ENCODE data around the gene EPS8.

Gene EPS8

DNA sequence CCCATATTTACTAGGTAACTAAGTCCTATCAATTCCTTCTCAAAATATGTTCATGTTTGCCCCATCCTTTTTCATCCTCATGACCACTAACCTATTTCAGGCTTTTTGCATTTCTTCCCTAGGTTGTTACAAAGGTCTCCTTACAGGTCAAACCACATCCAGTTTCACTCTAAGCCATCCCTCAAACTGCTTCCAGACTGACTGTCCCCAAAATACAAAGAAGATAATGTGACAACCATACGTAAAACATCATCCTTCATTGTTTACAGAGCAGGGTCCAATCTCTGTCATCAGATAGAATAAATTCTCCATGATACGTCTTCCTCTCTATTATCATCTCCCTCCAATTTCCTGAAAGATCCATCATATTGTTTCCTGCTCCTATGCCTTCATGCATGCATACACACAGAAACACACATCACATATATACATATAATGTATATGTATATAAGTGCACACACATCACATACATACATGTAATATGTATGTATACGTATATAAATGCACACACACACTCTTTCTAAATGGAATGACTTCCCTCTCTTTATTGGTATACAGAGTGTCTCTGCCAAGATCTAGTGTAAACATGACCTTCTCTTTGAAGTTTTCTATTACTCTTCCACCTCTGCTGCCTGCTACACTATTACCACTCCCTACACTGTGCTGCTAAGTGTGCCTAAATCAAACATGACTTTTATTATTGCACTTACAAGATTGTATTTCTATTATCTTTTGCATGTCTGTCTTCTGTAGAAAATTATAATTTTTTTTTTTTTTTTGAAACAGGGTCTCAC is 30.7 kb upstream of the EPS8 start:
- Histone ChIP-seq H3K27me3 (ENCODE audit: control insufficient read depth, insufficient read depth, low read length) (no peaks in the 10 kb centered on the region), H3K4me3 (ENCODE audit: low read depth, low read length) (no peak overlapping the region), H3K9me3 (ENCODE audit: control insufficient read depth, insufficient read depth, low read length) (no peaks in the 10 kb centered on the region), H3K9ac (ENCODE audit: low read depth, low read length) (no peak overlapping the region), H3K4me1 (ENCODE audit: control insufficient read depth, insufficient read depth, low read length) (no peaks in the 10 kb centered on the region), H3K36me3 (ENCODE audit: control insufficient read depth, insufficient read depth, low read length) (no peaks in the 10 kb centered on the region), H3K27ac (ENCODE audit: low read depth, low read length) (no peak overlapping the region)

GRCh38 chr12:15818418-15818817 is 29.2 kb upstream of the EPS8 start:
- no peak overlapping the region for H3K27ac ChIP-seq (ENCODE audit: low read depth, low read length)
- no peaks in the 10 kb centered on the region for H3K27me3 ChIP-seq (ENCODE audit: control insufficient read depth, insufficient read depth, low read length)
- no peak overlapping the region for H3K4me3 ChIP-seq (ENCODE audit: low read depth, low read length)
- H3K9me3 ChIP-seq (ENCODE audit: control insufficient read depth, insufficient read depth, low read length) = no peaks in the 10 kb centered on the region
- H3K9ac ChIP-seq (ENCODE audit: low read depth, low read length) = no peak overlapping the region
- H3K36me3 ChIP-seq (ENCODE audit: control insufficient read depth, insufficient read depth, low read length) = no peaks in the 10 kb centered on the region
- no peaks in the 10 kb centered on the region for H3K4me1 ChIP-seq (ENCODE audit: control insufficient read depth, insufficient read depth, low read length)

GRCh38 chr12:15815730-15816129 is 26.5 kb upstream of the EPS8 start:
- no peaks in the 10 kb centered on the region for H3K36me3 ChIP-seq (ENCODE audit: control insufficient read depth, insufficient read depth, low read length)
- no peaks in the 10 kb centered on the region for H3K4me1 ChIP-seq (ENCODE audit: control insufficient read depth, insufficient read depth, low read length)
- no peak overlapping the region for H3K4me3 ChIP-seq (ENCODE audit: low read depth, low read length)
- no peak overlapping the region for H3K27ac ChIP-seq (ENCODE audit: low read depth, low read length)
- H3K9ac ChIP-seq (ENCODE audit: low read depth, low read length) = no peak overlapping the region
- no peaks in the 10 kb centered on the region for H3K9me3 ChIP-seq (ENCODE audit: control insufficient read depth, insufficient read depth, low read length)
- no peaks in the 10 kb centered on the region for H3K27me3 ChIP-seq (ENCODE audit: control insufficient read depth, insufficient read depth, low read length)

DNA sequence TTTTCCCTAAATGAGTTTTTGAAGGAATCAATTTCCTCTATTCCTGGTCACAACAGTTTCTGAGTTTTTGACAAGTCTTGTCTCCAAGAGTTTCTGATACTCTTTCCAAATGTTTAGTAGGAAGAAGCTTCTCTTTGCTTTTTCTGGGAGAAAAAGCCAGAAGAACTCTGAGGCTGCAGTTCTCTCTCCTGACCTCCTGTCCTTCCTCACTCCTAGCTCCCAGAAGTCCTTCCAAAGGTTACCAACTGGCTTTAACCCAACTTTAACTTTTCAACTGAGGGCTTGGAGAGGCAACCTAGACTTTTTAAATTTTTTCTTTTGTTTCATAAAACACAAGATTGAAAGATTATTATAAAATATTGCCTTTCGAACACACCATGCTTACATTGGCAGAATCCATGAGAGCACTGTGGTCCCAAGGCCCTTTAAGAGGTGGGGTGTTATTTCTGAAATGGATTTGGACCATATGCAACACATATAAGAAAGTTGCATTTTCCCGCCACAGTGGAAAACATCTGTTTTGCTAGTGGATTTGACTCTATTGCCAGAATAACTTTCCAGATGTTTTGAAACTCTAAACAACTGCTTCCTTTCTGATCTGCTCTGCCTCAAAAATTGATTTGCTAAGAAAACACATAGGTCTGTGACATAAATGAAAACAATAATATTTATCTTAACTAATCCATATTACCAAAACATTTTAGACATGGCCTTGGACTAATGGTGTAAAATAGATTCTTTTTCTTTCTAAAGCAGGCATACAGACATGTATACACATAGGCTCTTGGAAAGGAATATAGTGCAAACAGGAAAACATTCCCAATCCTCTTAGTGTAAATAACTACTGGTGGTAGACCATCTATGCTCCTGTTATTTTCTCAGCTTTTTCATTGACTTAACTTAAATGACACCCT is 22.3 kb upstream of the EPS8 start:
- H3K4me3 ChIP-seq (ENCODE audit: low read depth, low read length) = no peak overlapping the region
- no peaks in the 10 kb centered on the region for H3K27me3 ChIP-seq (ENCODE audit: control insufficient read depth, insufficient read depth, low read length)
- no peaks in the 10 kb centered on the region for H3K9me3 ChIP-seq (ENCODE audit: control insufficient read depth, insufficient read depth, low read length)

DNA sequence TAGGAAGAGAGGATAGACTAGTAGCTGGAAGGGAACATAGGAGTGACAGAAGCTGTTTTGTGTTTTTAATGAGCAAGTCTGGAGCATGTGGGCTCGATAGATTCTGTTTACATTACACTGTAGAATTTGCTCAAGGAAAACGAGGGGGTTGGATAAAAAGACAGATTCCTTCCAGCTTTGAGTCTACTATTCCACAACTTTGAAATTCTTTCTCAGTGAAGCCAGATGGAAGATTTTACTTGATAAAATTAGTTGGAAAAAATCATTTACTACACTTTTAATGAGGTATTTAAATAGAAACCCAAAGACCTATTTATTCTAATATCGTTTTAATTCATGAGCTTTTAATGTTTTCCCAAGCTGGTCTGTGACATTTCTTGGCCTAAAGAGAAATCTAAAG is 19.5 kb upstream of the EPS8 start:
- Histone ChIP-seq H3K9me3 (ENCODE audit: control insufficient read depth, insufficient read depth, low read length) (no peaks in the 10 kb centered on the region), H3K4me1 (ENCODE audit: control insufficient read depth, insufficient read depth, low read length) (no peaks in the 10 kb centered on the region), H3K36me3 (ENCODE audit: control insufficient read depth, insufficient read depth, low read length) (no peaks in the 10 kb centered on the region), H3K27me3 (ENCODE audit: control insufficient read depth, insufficient read depth, low read length) (no peaks in the 10 kb centered on the region), H3K9ac (ENCODE audit: low read depth, low read length) (no peak overlapping the region), H3K4me3 (ENCODE audit: low read depth, low read length) (no peak overlapping the region), H3K27ac (ENCODE audit: low read depth, low read length) (no peak overlapping the region)

More for the DNA sequence above, 22.3 kb upstream of the EPS8 start:
- no peak overlapping the region for H3K9ac ChIP-seq (ENCODE audit: low read depth, low read length)
- H3K36me3 ChIP-seq (ENCODE audit: control insufficient read depth, insufficient read depth, low read length) = no peaks in the 10 kb centered on the region
- H3K27ac ChIP-seq (ENCODE audit: low read depth, low read length) = no peak overlapping the region
- H3K4me1 ChIP-seq (ENCODE audit: control insufficient read depth, insufficient read depth, low read length) = no peaks in the 10 kb centered on the region

DNA sequence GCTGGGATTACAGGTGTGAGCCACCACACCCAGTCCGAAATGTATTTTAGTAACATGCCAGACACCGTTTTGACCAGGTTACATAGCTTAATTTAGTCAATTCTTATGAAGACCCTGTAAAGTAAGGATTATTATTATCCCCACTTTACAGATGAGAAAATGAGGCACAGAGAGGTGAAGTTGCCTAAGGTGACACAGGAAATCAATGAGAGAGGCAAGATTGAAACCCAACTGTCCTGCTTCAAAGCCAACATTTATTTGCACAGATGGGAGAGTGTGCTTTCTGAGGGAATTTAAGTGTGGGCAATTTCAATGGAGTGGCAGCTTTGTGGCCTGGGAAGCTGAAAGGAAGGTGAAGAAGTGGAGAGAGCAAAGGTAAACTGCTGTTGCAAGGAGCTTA is 19.1 kb upstream of the EPS8 start:
- Histone ChIP-seq H3K4me1 (ENCODE audit: control insufficient read depth, insufficient read depth, low read length) (no peaks in the 10 kb centered on the region), H3K27me3 (ENCODE audit: control insufficient read depth, insufficient read depth, low read length) (no peaks in the 10 kb centered on the region), H3K9me3 (ENCODE audit: control insufficient read depth, insufficient read depth, low read length) (no peaks in the 10 kb centered on the region), H3K9ac (ENCODE audit: low read depth, low read length) (no peak overlapping the region), H3K4me3 (ENCODE audit: low read depth, low read length) (no peak overlapping the region), H3K27ac (ENCODE audit: low read depth, low read length) (no peak overlapping the region), H3K36me3 (ENCODE audit: control insufficient read depth, insufficient read depth, low read length) (no peaks in the 10 kb centered on the region)

DNA sequence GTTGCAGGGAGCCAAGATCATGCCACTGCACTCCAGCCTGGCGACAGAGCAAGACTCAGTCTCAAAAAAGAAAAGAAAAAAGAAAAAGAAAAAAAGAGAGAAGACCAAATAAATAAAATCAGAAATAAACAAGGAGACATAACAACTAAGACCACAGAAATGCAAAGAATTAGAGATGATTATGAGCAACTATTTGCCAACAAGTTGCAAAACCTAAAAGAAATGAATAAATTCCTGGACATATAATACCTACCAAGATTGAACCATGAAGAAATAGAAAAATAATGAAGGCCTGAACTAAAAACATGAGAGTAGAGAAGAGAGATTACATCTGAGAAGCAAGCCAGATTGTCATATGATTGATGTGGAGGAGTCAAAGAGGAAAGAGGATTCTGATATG is 17.6 kb upstream of the EPS8 start:
- Histone ChIP-seq H3K4me3 (ENCODE audit: low read depth, low read length) (no peak overlapping the region), H3K27ac (ENCODE audit: low read depth, low read length) (no peak overlapping the region), H3K36me3 (ENCODE audit: control insufficient read depth, insufficient read depth, low read length) (no peaks in the 10 kb centered on the region)

GRCh38 chr12:15801770-15802744 is 12.9 kb upstream of the EPS8 start:
- Histone ChIP-seq H3K9ac (ENCODE audit: low read depth, low read length) (no peak overlapping the region), H3K36me3 (ENCODE audit: control insufficient read depth, insufficient read depth, low read length) (no peaks in the 10 kb centered on the region), H3K27ac (ENCODE audit: low read depth, low read length) (no peak overlapping the region), H3K4me1 (ENCODE audit: control insufficient read depth, insufficient read depth, low read length) (peaks cover 7% of the 10 kb centered on the region; the same call in 1 of the 2 replicates), H3K27me3 (ENCODE audit: control insufficient read depth, insufficient read depth, low read length) (no peaks in the 10 kb centered on the region), H3K9me3 (ENCODE audit: control insufficient read depth, insufficient read depth, low read length) (no peaks in the 10 kb centered on the region), H3K4me3 (ENCODE audit: low read depth, low read length) (no peak overlapping the region)

More for the DNA sequence above, 17.6 kb upstream of the EPS8 start:
- H3K9me3 ChIP-seq (ENCODE audit: control insufficient read depth, insufficient read depth, low read length) = no peaks in the 10 kb centered on the region
- no peaks in the 10 kb centered on the region for H3K4me1 ChIP-seq (ENCODE audit: control insufficient read depth, insufficient read depth, low read length)
- no peak overlapping the region for H3K9ac ChIP-seq (ENCODE audit: low read depth, low read length)
- no peaks in the 10 kb centered on the region for H3K27me3 ChIP-seq (ENCODE audit: control insufficient read depth, insufficient read depth, low read length)

GRCh38 chr12:15800278-15800677 is 11.1 kb upstream of the EPS8 start:
- peaks cover 7% of the 10 kb centered on the region; the same call in 1 of the 2 replicates for H3K4me1 ChIP-seq (ENCODE audit: control insufficient read depth, insufficient read depth, low read length)
- no peaks in the 10 kb centered on the region for H3K27me3 ChIP-seq (ENCODE audit: control insufficient read depth, insufficient read depth, low read length)
- H3K9me3 ChIP-seq (ENCODE audit: control insufficient read depth, insufficient read depth, low read length) = no peaks in the 10 kb centered on the region
- no peaks in the 10 kb centered on the region for H3K36me3 ChIP-seq (ENCODE audit: control insufficient read depth, insufficient read depth, low read length)
- no peak overlapping the region for H3K9ac ChIP-seq (ENCODE audit: low read depth, low read length)
- H3K4me3 ChIP-seq (ENCODE audit: low read depth, low read length) = no peak overlapping the region
- H3K27ac ChIP-seq (ENCODE audit: low read depth, low read length) = no peak overlapping the region

DNA sequence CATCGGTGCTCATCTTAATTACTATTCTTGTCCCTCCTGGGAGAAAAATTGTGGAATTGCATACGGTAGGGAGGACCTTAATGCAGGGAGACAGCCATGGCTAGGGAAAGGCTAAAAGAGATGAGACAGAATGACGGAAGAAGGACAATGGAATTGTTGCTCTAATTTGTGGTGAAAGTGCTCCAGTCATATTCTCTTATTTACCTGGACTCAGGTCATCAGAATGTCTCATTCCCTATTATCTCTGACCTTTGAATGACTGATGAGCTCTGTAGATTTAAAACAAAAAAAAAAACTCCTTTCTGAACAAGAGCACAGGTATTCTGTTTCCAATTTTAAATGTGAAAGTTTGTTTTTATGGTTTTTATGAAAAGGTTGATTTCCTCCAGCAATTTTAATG is 8.6 kb upstream of the EPS8 start:
- no peaks in the 10 kb centered on the region for H3K27me3 ChIP-seq (ENCODE audit: control insufficient read depth, insufficient read depth, low read length)
- no peak overlapping the region for H3K9ac ChIP-seq (ENCODE audit: low read depth, low read length)
- peaks cover 7% of the 10 kb centered on the region; the same call in 1 of the 2 replicates for H3K4me1 ChIP-seq (ENCODE audit: control insufficient read depth, insufficient read depth, low read length)
- no peaks in the 10 kb centered on the region for H3K9me3 ChIP-seq (ENCODE audit: control insufficient read depth, insufficient read depth, low read length)
- H3K4me3 ChIP-seq (ENCODE audit: low read depth, low read length) = no peak overlapping the region
- H3K27ac ChIP-seq (ENCODE audit: low read depth, low read length) = no peak overlapping the region
- no peaks in the 10 kb centered on the region for H3K36me3 ChIP-seq (ENCODE audit: control insufficient read depth, insufficient read depth, low read length)
